ENCODE measurements around the gene IL17RE.
"Not testable (repeated sequence)": the region's sequence is repeated elsewhere in the genome, so short reads cannot be mapped to it uniquely, and the experiment has no call there.

The IL17RE gene, protein sequence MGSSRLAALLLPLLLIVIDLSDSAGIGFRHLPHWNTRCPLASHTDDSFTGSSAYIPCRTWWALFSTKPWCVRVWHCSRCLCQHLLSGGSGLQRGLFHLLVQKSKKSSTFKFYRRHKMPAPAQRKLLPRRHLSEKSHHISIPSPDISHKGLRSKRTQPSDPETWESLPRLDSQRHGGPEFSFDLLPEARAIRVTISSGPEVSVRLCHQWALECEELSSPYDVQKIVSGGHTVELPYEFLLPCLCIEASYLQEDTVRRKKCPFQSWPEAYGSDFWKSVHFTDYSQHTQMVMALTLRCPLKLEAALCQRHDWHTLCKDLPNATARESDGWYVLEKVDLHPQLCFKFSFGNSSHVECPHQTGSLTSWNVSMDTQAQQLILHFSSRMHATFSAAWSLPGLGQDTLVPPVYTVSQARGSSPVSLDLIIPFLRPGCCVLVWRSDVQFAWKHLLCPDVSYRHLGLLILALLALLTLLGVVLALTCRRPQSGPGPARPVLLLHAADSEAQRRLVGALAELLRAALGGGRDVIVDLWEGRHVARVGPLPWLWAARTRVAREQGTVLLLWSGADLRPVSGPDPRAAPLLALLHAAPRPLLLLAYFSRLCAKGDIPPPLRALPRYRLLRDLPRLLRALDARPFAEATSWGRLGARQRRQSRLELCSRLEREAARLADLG

DNA sequence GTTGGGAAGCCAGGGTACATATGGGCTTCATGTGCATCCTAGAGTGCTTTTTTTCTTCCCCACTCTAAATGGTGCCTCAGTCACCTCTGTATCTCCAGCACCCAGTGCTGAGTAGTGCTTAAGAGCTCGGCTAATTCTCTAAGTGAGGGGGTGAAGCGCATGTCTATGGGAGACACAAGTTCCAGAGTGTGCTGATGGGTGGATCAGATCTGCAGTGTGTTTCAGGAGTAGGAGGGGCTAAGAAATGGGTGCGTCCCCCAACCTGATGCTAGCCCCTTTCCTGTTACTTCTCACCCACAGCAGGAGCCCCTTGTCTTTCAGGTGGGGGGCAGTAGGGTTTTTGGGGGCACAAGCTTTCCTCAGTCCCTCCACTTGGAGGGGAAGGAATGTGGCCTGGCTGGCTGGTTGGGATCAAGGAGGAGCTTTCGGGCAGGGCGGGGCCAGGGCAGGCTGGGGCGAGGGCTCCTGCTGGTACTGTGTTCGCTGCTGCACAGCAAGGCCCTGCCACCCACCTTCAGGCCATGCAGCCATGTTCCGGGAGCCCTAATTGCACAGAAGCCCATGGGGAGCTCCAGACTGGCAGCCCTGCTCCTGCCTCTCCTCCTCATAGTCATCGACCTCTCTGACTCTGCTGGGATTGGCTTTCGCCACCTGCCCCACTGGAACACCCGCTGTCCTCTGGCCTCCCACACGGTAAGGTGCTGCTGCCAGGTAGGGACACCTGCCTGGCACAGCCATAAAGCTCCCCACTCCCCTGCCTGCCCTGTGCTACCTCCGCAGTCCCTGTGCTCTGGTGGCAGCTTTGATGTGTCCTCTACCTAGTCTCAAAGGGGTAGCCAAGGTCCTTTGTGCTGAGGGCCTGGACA lies at the start of gene IL17RE:
Gene IL17RE, plus strand, starts transcription at position 477 of the 866 bp plus-strand sequence. Its CDS starts 85 bp downstream, at position 562.
- peak in 1 of 2 experiments; percentile 38 for DNase-seq

DNA sequence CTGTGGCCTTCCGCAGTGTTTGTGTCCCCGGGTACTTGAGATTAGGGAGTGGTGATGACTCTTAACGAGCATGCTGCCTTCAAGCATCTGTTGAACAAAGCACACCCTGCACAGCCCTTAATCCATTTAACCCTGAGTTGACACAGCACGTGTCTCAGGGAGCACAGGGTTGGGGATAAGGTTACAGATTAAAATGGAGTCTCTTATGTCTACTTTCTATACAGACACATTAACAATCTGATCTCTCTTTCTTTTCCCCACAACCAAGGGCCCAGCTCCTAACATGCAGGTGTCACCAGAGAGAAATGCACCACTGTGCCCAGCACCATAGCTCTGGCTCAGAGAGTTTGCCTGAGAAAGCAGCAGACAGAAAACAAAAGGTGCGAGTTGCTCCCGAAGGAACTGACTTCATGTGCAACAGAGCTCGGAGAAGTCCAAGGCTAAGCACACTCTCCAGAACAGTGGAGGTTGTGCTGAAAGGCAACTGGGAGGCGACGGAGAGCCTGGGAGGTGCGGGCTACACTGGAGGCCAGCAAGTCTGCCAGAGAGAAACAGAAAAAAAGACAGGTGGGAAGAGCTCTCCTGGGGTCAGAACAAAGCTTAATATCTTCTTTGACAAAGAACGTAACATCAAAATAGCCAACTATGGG lies 48.2 kb upstream of the IL17RE start:
- DNase-seq = not testable (repeated sequence)

DNA sequence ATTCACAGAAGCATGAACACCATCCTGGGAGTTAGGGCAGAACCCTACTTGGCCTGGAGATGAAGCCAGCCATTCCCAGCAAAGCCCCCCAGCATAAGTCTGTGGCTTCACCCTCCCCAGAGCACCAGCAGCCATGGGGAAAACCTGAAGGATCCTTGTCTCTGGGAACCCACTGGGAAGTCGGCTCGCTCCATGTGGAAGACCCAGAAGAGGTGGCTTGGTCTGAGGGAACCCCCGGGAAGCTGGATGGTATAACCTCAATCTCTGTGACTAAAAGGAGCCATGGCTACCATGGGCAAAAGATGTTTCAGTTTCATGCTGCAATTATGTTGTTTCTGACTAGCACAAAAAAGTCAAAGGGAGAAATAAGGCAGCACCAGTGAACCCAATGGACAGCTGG lies 47.1 kb upstream of the IL17RE start:
- DNase-seq = no peak

DNA sequence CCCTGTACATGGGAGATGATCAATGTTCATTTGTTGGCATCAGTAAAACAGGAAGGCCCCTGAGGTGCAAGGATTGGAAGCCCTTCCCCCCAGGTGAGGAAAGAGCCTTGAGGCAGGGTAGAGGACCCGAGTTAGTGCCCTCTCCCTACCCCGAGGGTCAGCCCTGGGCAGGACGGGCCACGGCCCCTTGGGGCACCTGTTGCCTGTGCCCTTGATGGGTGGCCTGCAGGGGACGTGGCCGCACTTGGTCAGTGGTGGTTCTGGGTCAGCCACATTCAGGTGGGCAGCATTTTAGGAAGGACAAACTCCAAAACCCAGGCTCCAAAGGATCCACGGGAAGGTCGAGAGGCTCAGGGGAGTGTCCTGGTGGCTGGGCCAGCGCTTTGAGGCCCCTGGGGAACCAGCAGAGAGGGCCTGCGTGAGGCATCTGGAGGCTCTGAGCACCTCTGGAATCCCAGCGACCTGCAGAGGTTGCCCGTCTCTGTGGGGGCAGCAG lies 43.1 kb upstream of the IL17RE start:
- no peak for DNase-seq

DNA sequence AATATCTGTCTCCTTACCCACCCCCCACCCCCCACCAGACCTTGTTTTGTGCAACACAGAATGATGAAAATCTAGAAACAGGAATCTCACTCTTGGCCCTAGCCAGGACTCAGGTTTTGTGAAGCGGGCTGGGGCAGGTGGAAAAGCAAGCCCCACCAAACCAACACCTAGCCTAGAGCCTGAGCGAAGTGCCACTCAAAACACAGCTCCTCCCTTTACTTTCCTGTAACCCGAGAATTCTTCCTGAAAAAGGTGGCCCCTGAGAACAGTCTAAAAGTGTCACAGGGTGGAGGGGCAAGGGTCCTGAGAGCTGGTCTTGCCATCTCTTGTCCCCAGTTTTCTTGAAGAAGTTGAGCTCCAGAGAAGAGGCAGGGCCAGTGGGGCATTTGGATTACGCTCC lies 41.4 kb upstream of the IL17RE start:
- no peak for DNase-seq

DNA sequence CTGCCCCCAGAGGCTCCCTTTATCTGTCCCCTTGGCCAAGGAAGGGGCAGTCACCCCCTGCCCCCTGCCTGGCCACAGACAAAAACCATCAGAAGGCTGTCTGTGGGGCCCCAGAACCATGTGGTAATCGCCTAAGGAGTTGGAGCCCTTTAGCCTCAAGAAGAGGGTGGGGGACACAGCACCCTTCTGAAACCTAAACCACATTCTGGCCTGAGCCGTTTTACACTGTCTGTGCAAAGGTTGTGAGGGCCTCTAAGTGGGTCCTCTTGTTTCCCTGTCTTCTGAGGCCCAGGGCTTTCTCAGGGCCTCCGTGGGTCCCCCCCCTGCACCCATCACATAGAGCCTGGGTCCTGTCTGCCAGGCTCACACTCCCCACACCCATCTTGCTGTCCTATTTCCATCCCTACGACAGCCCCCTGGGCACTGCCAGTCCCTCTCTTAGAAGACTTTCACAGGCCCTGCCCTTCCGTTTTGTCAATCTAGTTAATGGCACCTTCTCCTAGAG lies 41.0 kb upstream of the IL17RE start:
- DNase-seq = no peak

DNA sequence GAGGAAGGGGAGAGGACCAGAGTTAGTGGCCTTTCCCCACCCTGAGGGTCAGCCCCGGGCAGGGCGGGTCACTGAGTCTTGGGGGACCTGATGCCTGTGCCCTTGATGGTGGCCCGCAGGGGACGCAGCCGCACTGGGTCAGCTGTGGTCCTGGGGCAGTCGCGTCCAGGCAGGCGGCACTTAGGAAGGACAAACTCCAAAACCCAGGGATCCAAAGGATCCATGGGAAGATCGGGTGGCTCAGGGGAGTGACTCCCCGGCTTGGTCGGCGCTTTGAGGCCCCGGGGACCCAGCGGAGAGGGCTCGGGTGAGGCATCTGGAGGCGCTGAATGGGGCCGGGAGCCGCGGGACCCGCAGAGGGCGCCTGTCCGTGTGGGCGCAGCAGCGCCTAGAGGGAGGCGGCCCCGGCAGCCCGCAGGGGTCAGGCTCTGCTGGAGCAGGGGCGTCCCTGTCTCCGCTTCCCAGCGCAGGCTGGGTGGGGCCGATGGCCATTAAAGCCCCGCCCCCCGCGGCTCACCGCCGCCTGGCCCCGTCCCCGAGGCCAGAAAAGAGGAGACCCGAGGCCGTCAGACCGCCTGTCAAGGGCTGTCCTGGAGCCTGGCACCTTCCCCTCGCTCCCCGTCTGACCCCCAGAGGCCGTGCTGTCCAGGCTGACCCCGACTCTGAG lies 40.1 kb upstream of the IL17RE start:
- DNase-seq = no peak

DNA sequence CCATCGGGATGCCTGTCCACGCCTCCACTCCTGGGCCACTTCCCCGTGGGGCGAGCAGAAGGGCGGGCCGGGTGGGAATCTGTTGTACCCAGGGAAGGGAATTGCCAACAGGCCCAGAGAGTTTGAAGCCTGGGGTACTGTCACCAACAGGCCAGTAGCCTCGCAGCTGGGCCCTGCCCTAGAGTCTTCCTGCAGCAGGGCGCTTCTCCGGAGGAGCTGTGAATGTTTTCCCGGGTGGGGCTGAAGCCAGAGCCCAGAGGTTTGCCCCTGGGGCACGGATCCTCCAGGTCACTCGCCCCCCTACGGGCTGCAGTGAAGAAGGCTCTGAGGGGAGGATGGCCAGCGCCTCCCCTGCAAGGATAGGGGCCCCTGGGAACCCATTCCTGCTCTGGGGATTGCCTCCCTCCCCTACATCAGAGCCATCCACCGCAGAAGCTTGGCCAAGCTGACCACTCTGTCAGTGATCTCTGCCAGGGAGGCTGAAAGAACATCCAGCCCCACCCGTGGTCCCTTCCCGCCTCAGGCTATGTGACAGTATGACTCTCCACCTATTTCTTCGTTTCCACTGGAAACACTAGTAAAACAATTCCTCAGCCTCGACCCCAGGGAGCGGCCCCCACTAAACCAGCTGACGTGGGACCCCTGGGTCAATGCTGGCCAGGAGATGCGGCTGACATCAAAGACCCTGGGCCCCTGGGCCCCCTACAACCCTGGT lies 39.4 kb upstream of the IL17RE start:
- DNase-seq = no peak

DNA sequence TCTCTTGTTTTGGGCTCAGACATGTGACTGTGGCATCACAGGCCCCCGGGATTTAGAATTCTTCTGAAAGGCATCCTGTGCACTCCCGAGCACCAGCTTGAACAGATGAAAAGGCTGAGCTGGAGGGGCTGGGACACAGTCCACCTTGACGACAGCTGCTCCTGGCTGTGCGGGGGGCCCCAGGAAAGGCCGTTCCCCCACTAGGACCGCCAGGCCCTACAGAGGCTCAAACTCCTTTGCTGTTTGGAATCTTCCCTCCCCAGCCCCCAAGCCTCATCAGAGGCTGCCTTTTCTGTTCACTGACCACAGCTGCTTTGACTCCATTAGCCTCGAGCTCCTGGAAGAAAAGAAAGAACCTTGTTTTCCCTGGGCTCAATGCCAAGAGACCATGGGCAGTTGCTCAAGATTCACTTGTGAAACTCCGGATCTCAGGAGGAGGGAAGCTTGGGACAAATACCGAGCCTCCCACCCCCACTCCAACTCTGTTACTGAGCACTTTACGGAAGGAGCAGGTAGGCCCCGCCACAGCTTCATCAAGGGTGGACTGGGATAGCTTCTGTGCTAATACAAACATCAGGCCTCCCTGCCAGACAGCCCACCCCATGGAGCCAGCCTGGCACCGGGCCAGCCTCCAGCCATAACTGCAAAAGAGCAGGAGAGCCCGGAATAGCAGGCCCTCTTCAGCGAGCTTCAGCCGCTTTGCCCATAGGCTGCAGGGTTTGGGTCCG lies 38.3 kb upstream of the IL17RE start:
- DNase-seq = peak in 1 of 2 experiments; percentile 29

DNA sequence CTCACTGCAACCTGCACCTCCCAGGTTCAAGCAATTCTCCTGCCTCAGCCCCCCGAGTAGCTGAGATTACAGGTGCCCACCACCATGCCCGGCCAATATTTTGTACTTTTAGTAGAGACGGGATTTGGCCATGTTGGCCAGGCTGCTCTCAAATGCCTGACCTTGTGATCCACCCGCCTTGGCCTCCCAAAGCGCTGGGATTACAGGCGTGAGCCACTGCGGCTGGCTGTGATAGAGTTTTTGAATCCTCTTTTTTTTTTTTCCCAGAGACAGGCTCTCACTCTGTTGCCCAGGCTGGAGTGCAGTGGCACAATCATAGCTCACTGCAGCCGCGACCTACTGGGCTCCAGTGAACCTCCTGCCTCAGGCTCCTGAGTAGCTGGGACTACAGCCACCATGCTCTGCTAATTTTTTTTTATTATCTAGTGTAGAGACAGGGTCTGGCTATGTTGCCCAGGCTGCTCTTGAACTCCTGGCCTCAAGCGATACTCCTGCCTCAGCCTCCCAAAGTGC lies 37.5 kb upstream of the IL17RE start:
- DNase-seq = not testable (repeated sequence)

DNA sequence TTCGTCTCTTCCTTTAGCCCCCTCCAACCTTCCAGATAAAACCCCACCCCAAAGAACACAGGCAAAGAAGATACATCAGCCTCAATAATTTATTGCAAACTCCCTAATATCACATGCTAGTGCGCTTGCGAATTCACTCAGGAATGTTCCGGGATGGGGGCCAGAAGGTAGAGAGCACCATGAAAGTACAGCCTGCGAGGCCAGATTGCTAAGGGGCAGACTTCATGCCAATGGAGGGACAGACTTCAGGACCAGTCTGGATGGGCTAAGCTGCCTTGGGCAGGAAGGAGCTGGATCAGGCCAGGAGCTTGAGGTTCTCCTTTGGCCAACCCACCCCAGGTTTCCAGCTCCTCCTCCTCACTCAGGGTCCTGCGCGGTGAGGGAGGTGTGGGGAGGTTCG lies 36.0 kb upstream of the IL17RE start:
- no peak for DNase-seq

DNA sequence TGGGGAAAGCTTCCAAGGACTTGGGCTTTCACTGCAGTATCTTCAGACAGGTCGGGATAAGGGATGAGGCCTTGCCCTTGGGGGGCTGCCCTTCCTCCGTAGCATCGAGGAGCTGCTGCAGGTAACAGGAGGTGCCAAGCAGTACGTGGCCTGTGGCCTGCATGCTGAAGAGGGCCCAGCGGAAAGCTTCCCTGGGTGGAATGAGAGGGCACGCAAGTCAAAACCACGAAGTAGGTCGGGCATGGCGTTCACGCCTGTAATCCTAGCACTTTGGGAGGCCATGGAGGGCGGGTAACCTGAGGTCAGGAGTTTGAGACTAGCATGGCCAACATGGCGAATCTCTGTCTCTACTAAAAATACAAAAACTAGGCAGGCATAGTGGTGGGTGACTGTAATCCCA lies 35.5 kb upstream of the IL17RE start:
- DNase-seq = no peak

DNA sequence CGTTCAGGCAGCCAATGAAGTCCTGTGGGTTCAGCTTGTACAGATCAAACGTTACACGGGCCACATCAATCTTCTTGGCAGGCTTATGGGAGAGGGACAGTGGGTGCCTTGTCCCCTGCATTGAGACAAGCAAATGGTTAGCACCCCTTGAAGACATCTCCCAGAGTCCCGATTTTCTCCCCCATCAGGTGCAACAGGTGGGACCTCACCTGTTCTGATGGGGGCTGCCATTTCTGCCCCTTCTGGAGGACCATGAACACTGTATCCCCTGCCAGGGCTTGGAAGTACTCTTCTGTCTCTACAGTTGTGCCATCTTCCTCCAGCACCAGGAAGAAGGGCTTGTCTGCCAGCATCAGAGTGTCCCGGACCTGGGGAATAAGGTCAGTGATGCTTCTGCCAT lies 32.7 kb upstream of the IL17RE start:
- no peak for DNase-seq

DNA sequence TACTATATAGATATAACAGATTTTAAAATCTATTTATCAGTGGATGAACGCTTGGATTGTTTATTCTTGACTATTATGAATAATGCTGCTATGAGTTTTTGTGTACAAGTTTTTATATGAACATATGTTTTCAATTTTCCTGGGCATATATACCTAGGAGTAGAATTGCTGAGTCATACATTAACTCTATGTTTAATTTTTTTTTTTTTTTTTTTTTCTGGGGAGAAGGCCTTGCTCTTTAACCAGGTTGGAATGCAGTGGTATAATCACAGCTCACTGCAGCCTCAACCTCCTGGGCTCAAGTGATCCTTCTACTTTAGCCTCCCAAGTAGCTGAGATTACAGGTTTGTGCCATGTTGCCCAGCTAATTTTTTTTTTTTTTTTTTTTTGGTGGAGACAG lies 31.7 kb upstream of the IL17RE start:
- no peak for DNase-seq

DNA sequence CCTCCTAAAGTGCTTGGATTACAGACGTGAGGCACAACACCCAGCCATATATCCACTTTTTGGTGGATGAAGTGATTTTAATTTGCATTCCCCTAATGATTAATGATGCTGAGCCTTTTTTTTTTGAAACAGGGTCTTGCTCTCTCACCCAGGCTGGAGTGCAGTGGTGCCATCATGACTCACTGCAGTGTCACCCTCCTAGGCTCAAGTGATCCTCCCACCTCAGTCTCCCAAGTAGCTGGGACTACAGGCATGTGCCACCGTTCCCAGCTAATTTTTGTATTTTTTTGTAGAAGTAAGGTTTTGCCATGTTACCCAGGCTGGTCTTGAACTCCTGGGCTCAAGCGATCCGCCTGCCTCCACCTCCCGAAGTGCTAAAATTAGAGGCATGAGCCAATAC lies 30.6 kb upstream of the IL17RE start:
- not testable (repeated sequence) for DNase-seq

DNA sequence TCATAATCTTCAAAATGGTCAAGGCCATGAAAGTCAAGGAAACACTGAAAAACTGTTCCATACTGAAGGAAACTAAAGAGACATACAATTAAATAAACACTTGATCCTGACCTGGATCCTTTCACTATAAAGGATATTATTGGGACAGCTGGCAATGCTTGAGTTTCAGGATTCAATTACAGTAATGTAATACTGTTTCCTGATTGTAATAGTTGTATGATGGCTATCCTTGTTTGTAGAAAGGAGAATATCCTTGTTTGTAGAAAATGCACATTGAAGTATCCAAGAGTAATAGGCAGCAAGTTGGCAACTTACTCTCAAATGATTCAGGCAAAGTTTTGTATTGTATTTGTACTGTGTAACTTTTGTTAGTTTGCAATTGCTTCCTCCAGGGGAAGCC lies 27.2 kb upstream of the IL17RE start:
- DNase-seq = peak in 1 of 2 experiments; percentile 53

DNA sequence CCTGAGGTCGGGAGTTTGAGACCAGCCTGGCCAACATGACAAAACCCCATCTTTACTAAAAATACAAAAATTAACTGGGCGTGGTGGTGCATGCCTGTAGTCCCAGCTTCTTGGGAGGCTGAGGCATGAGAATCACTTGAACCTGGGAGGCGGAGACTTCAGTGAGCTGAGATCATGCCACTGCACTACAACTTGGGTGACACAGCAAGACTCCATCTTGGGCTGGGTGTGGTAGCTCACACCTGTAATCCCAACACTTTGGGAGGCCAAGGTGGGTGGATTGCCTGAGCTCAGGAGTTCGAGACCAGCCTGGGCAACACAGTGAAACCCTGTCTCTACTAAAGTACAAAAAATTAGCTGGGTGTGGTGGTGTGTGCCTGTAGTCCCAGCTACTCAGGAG lies 26.4 kb upstream of the IL17RE start:
- not testable (repeated sequence) for DNase-seq

DNA sequence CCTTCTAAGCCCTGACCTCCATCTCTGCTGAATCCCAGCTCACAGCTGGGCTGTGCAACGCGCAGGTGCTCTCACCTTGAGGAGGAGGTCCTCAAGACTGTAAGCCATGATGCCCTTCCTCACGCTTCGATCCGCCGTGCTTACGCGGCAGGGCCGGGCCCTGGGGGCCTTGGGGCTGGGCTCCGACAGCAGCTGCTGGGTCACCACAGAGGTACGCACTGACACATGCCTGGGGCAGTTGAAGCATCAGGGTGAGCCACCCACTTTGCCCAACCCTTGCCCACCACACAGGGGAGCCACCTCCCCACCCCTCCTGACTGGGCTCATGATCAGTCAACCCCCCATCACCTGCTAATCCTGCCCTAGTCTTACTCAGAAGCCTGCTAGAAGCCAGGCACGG lies 25.7 kb upstream of the IL17RE start:
- DNase-seq = no peak

DNA sequence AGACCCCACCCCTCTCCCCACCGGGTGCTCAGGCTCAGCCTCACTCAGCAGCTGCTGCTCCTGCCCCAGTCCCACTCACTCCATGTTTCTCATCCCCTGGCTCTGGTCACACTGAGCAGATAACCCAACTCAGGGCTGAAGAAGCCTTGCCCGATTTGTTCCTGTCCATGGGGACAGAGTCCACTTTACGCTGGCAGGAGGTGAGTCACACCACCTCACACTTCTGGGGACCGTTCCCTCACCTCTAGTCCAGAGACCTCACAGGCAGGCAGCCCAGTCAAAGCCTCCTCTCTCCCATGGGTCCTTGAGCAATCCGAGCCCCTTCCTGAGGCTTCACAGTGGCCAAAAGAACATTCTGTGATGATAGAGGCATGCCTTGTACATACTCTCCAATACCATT lies 23.9 kb upstream of the IL17RE start:
- DNase-seq = no peak

DNA sequence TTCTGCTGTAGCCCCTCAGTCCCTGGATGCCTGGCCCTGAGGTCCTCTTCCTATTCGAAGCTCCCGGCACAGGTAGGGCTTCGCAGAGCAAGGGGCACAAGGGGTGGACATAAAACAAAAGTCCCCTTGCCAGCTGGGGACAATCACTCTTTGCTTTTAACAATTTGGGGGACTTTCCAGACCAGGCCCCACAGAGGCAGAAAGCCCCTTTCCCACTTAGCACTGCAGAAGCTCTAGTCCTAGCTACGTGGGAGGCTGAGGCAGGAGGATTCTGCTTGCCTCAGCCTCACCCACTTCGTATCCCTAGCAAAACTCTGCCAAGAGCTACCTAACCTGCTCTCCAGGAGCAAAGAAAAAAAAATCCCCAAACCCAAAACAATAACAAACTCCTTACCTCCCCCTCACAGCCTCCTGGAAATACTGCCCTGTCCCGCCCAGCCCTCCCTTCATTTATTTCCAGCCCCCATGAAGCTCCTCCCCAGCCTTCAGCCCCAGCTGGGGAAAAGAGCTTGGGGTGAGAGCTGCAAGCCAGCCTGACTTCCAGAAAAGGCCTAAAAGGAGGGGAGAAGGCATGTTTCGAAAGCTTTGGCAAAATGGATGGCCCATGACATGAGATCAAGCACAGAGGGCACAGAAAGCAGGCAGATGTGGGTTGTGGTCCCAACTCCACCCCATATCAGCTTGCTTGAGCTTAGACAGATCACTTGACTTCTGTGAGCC lies 22.7 kb upstream of the IL17RE start, which contains the start of gene CIDEC:
Gene CIDEC, minus strand, starts transcription at position 424 of the 720 bp plus-strand sequence. CDS start 1,767 bp downstream, outside the sequence.
- no peak for DNase-seq

Data from NCI-H2081 (cell line).